Activated naive CD4-positive, alpha-beta T cell treated with anti-CD3 and anti-CD28 coated beads, Interleukin-2, amount 50 U/mL, for 72 hours (primary cell): ENCODE results near the gene MYLK4. TPM values are rescaled to one million over a fixed set of nuclear protein-coding genes. Genes with fewer than 3 reads are reported as not detected.
"Not testable (repeated sequence)": the region's sequence is repeated elsewhere in the genome, so short reads cannot be mapped to it uniquely, and the experiment has no call there.

ENCODE experiments used
- ATAC-seq, 2 donors: fragments of 150-1000 bp; cut with Tn5 transposase; 2 replicates each; pipeline ENCODE4 v1.10.0; 2021; ENCODE audit warnings: mild to moderate bottlenecking in 2 of 2, moderate library complexity in 2 of 2
- DNase-seq, 2 donors: peaks; one replicate each; pipeline ENCODE4 v3.0.0; 2021 to 2022; ENCODE audit warnings: low spot score in 2 of 2
- H3K27ac Mint-ChIP-seq, 2 donors: one replicate each; pipeline ENCODE4 v1.8.0; 2022; ENCODE audit warnings: mild to moderate bottlenecking in 2 of 2, mixed read lengths in 2 of 2
- H3K36me3 Mint-ChIP-seq, 2 donors: one replicate each; pipeline ENCODE4 v1.8.0; 2022; ENCODE audit warnings: mixed read lengths in 2 of 2
- H3K9me3 Mint-ChIP-seq, 2 donors: one replicate each; pipeline ENCODE4 v1.8.0; 2022; ENCODE audit warnings: mixed read lengths in 2 of 2
- total RNA-seq, 2 donors: library from RNA; stranded (reverse); gene quantifications; one replicate each; pipeline ENCODE4 v1.2.3, GENCODE V29; 2022

The MYLK4 gene
- total RNA-seq, 2 donors from 2014 or later, result 0.33 TPM; not detected in 1

GRCh38 chr6:2765166-2765895 lies 14.6 kb upstream of the MYLK4 start, which contains the start of gene WRNIP1:
Gene WRNIP1, plus strand, starts transcription at chr6:2765393. Its CDS starts 230 bp downstream, at chr6:2765623.
- H3K27ac Mint-ChIP-seq, result peak within 1 kb of the TSS; percentile 97 to 100
- peak; percentile 92 to 97 for DNase-seq
- H3K9me3 Mint-ChIP-seq, result no peaks in the 10 kb centered on the region
- peak; percentile 87 to 89 for ATAC-seq
- H3K36me3 Mint-ChIP-seq, result peaks cover 24 to 26% of the 10 kb centered on the region in 2 donors

GRCh38 chr6:2764610-2765165 lies 14.0 kb upstream of the MYLK4 start:
- Mint-ChIP-seq H3K9me3 (no peaks in the 10 kb centered on the region), H3K36me3 (peaks cover 20% of the 10 kb centered on the region in 2 donors), H3K27ac (peak overlapping the region; percentile 97 to 100)
- ATAC-seq, result peak; percentile 74 to 80
- DNase-seq, result peak in 1 of 2 donors; percentile 57

GRCh38 chr6:2763876-2764540 lies 13.3 kb upstream of the MYLK4 start:
- Mint-ChIP-seq H3K27ac (peak overlapping the region; percentile 97 to 100), H3K9me3 (no peaks in the 10 kb centered on the region), H3K36me3 (peaks cover 19 to 20% of the 10 kb centered on the region in 2 donors)
- ATAC-seq, result no peak
- no peak for DNase-seq

GRCh38 chr6:2763345-2763841 lies 12.7 kb upstream of the MYLK4 start:
- ATAC-seq (no peak), DNase-seq (no peak)
- no peak overlapping the region for H3K27ac Mint-ChIP-seq
- H3K9me3 Mint-ChIP-seq, result no peaks in the 10 kb centered on the region
- H3K36me3 Mint-ChIP-seq, result peaks cover 13 to 15% of the 10 kb centered on the region in 2 donors

GRCh38 chr6:2762868-2763267 lies 12.1 kb upstream of the MYLK4 start:
- not testable (repeated sequence) for ATAC-seq, H3K9me3 Mint-ChIP-seq, DNase-seq
- H3K27ac Mint-ChIP-seq, result peak overlapping the region in 1 of 2 donors; percentile 60
- peaks cover 8 to 10% of the 10 kb centered on the region in 2 donors for H3K36me3 Mint-ChIP-seq

GRCh38 chr6:2760882-2761842 lies 10.4 kb upstream of the MYLK4 start:
- Mint-ChIP-seq H3K36me3 (no peaks in the 10 kb centered on the region), H3K9me3 (no peaks in the 10 kb centered on the region), H3K27ac (peak overlapping the region; percentile 23 to 75)
- ATAC-seq (peak; percentile 24 to 47), DNase-seq (peak in 1 of 2 donors; percentile 43)

- Mint-ChIP-seq H3K36me3 (no peaks in the 10 kb centered on the region), H3K9me3 (no peaks in the 10 kb centered on the region), H3K27ac (no peak overlapping the region)
- ATAC-seq, result no peak
- DNase-seq, result no peak
Observed at GRCh38 chr6:2758980-2759379, 8.3 kb upstream of the MYLK4 start.

- Mint-ChIP-seq H3K27ac (no peak overlapping the region), H3K9me3 (no peaks in the 10 kb centered on the region), H3K36me3 (no peaks in the 10 kb centered on the region)
- DNase-seq, result no peak
- ATAC-seq, result no peak
Observed at GRCh38 chr6:2756687-2757224, 6.0 kb upstream of the MYLK4 start.

GRCh38 chr6:2756241-2756640 lies 5.5 kb upstream of the MYLK4 start:
- ATAC-seq (no peak), DNase-seq (no peak)
- Mint-ChIP-seq H3K27ac (no peak overlapping the region), H3K9me3 (no peaks in the 10 kb centered on the region), H3K36me3 (no peaks in the 10 kb centered on the region)

- Mint-ChIP-seq H3K36me3 (no peaks in the 10 kb centered on the region), H3K9me3 (no peaks in the 10 kb centered on the region), H3K27ac (no peak overlapping the region)
- ATAC-seq, result no peak
- no peak for DNase-seq
Observed at GRCh38 chr6:2755456-2755855, 4.7 kb upstream of the MYLK4 start.

GRCh38 chr6:2754911-2755310 lies 4.2 kb upstream of the MYLK4 start:
- H3K36me3 Mint-ChIP-seq, result no peaks in the 10 kb centered on the region
- DNase-seq, result no peak
- H3K9me3 Mint-ChIP-seq, result no peaks in the 10 kb centered on the region
- no peak for ATAC-seq
- no peak overlapping the region for H3K27ac Mint-ChIP-seq

GRCh38 chr6:2754393-2754792 lies 3.7 kb upstream of the MYLK4 start:
- H3K27ac Mint-ChIP-seq, result no peak overlapping the region
- DNase-seq (no peak), ATAC-seq (no peak)
- H3K36me3 Mint-ChIP-seq, result no peaks in the 10 kb centered on the region
- no peaks in the 10 kb centered on the region for H3K9me3 Mint-ChIP-seq

- no peak overlapping the region for H3K27ac Mint-ChIP-seq
- no peaks in the 10 kb centered on the region for H3K36me3 Mint-ChIP-seq
- DNase-seq (no peak), ATAC-seq (no peak)
- no peaks in the 10 kb centered on the region for H3K9me3 Mint-ChIP-seq
Observed at GRCh38 chr6:2753743-2754142, 3.0 kb upstream of the MYLK4 start.

- no peak overlapping the region for H3K27ac Mint-ChIP-seq
- ATAC-seq, result no peak
- no peak for DNase-seq
- H3K36me3 Mint-ChIP-seq, result no peaks in the 10 kb centered on the region
- no peaks in the 10 kb centered on the region for H3K9me3 Mint-ChIP-seq
Observed at GRCh38 chr6:2753110-2753489, 2.4 kb upstream of the MYLK4 start.

- Mint-ChIP-seq H3K9me3 (no peaks in the 10 kb centered on the region), H3K27ac (no peak overlapping the region), H3K36me3 (no peaks in the 10 kb centered on the region)
- DNase-seq (no peak), ATAC-seq (no peak)
Observed at GRCh38 chr6:2752477-2753109, 1.9 kb upstream of the MYLK4 start.

GRCh38 chr6:2751871-2752270 lies 1.1 kb upstream of the MYLK4 start:
- ATAC-seq (no peak), DNase-seq (no peak)
- no peaks in the 10 kb centered on the region for H3K9me3 Mint-ChIP-seq
- no peak overlapping the region for H3K27ac Mint-ChIP-seq
- no peaks in the 10 kb centered on the region for H3K36me3 Mint-ChIP-seq
